Esophagus squamous epithelium (tissue), 4 donors: ENCODE results near the gene SPOCK1.

Experiments
- CTCF ChIP-seq, 6 experiments: fragments of 450-650 bp in 4 of 6; fragments of 200-600 bp in 2 of 6; sonication (generic) in 2 of 6; IDR thresholded peaks; one replicate each; pipeline ENCODE4 v1.5.1; 2016 to 2019; ENCODE audit warnings: antibody characterized with exemption in 6 of 6, mild to moderate bottlenecking in 4 of 6, moderate library complexity in 4 of 6
- POLR2A ChIP-seq, 4 donors: fragments of 450-650 bp; IDR thresholded peaks; one replicate each; pipeline ENCODE4 v1.6.1; 2017; ENCODE audit warnings: antibody characterized with exemption in 4 of 4, mild to moderate bottlenecking in 4 of 4, moderate library complexity in 3 of 4

GRCh38 chr5:137441476-137441875 is 57.6 kb downstream of the SPOCK1 start:
- TF ChIP-seq CTCF (IDR thresholded peaks at IDR 0.05) (no peak), POLR2A (IDR thresholded peaks at IDR 0.05) (no peak)
